Stimulated activated CD8-positive, alpha-beta memory T cell treated with anti-CD3 and anti-CD28 coated beads, Interleukin-12 subunit alpha, Interleukin-12 subunit beta, amount 100 ng/mL, for 24 hours (primary cell): ENCODE results near the gene ZNF500.

Experiments
- DNase-seq: peaks from one replicate; pipeline ENCODE4 v3.0.0-alpha.2; 2020; ENCODE audit errors: extremely low read depth

ZNF500 gene

GRCh38 chr16:4766875-4767628 lies at the start of gene ZNF500:
TSS of gene ZNF500 (minus strand) at chr16:4767162. CDS start at chr16:4765978, 1,184 bp downstream.
- peak; percentile 95 for DNase-seq

- DNase-seq: no peak
Observed at GRCh38 chr16:4814542-4815173, 47.7 kb upstream of the ZNF500 start.

GRCh38 chr16:4814046-4814445 lies 47.1 kb upstream of the ZNF500 start:
- DNase-seq: no peak

GRCh38 chr16:4813251-4814003 lies 46.5 kb upstream of the ZNF500 start:
- DNase-seq: no peak

- DNase-seq: no peak
Observed at GRCh38 chr16:4811773-4812172, 44.8 kb upstream of the ZNF500 start.

- no peak for DNase-seq
Observed at GRCh38 chr16:4811242-4811641, 44.3 kb upstream of the ZNF500 start.

GRCh38 chr16:4806280-4806679 lies 39.3 kb upstream of the ZNF500 start:
- no peak for DNase-seq

GRCh38 chr16:4805231-4805630 lies 38.3 kb upstream of the ZNF500 start:
- no peak for DNase-seq

- DNase-seq: no peak
Observed at GRCh38 chr16:4803898-4804762, 37.2 kb upstream of the ZNF500 start.

GRCh38 chr16:4803401-4803844 lies 36.5 kb upstream of the ZNF500 start:
- DNase-seq: no peak

- peak; percentile 79 for DNase-seq
Observed at GRCh38 chr16:4802659-4803287, 35.8 kb upstream of the ZNF500 start.

GRCh38 chr16:4801962-4802658 lies 35.1 kb upstream of the ZNF500 start, which contains the start of gene ROGDI:
TSS of gene ROGDI (minus strand) at chr16:4802633. CDS start at chr16:4802571, 62 bp downstream.
- peak; percentile 46 for DNase-seq

- DNase-seq: no peak
Observed at GRCh38 chr16:4801051-4801961, 34.3 kb upstream of the ZNF500 start.

- no peak for DNase-seq
Observed at GRCh38 chr16:4800290-4801041, 33.5 kb upstream of the ZNF500 start.

- DNase-seq: no peak
Observed at GRCh38 chr16:4799171-4799855, 32.4 kb upstream of the ZNF500 start.

GRCh38 chr16:4798456-4798855 lies 31.5 kb upstream of the ZNF500 start:
- DNase-seq: no peak

GRCh38 chr16:4797805-4798252 lies 30.9 kb upstream of the ZNF500 start:
- no peak for DNase-seq
